Measurements from ENCODE around the gene KRTAP4-11.

GRCh38 chr17:41153856-41154255, 35.7 kb upstream of the KRTAP4-11 start:
- TF ChIP-seq POLR2AphosphoS5 (IDR thresholded peaks at IDR 0.05; ENCODE audit: low read depth, low read length) (no peak), CTCF (IDR thresholded peaks at IDR 0.05) (no peak)

Measured in Panc1 (cell line).